HepG2 (cell line): ENCODE results near the gene RICTOR. TPM values are rescaled to one million over a fixed set of nuclear protein-coding genes. Genes with fewer than 3 reads are reported as not detected.

Experiments
- GLI4 ChIP-seq: sonication (generic); formaldehyde crosslinking; IDR thresholded peaks from 2 replicates; pipeline ENCODE4 v1.5.1; 2020; ENCODE audit warnings: missing genetic modification reagents, mild to moderate bottlenecking, moderate library complexity, borderline replicate concordance
- HMG20B ChIP-seq: conservative IDR thresholded peaks from 2 replicates; pipeline ENCODE4 v1.6.1; 2016; ENCODE audit warnings: missing genetic modification reagents, missing compliant biosample characterization
- NFKB2 ChIP-seq: sonication (generic); formaldehyde crosslinking; IDR thresholded peaks from 2 replicates; pipeline ENCODE4 v1.4.0; 2020; ENCODE audit warnings: missing genetic modification reagents, borderline replicate concordance
- NR3C1 ChIP-seq: sonication (generic); formaldehyde crosslinking; IDR thresholded peaks from 2 replicates; pipeline ENCODE4 v1.4.0; 2020; ENCODE audit warnings: missing genetic modification reagents
- PLRG1 ChIP-seq: fragments of 450-650 bp; conservative IDR thresholded peaks from 2 replicates; pipeline ENCODE4 v1.6.1; 2016
- REPIN1 ChIP-seq: sonication (generic); formaldehyde crosslinking; IDR thresholded peaks from 2 replicates; pipeline ENCODE4 v1.8.0; 2022; ENCODE audit warnings: missing genetic modification reagents, low read depth, mild to moderate bottlenecking, borderline replicate concordance
- SAFB2 ChIP-seq: sonication (generic); formaldehyde crosslinking; IDR thresholded peaks from 2 replicates; pipeline ENCODE4 v1.5.1; 2020; ENCODE audit warnings: missing genetic modification reagents, low read depth, mild to moderate bottlenecking, borderline replicate concordance
- SIX4 ChIP-seq: sonication (generic); formaldehyde crosslinking; IDR thresholded peaks from 2 replicates; pipeline ENCODE4 v1.4.0; 2020; ENCODE audit warnings: missing genetic modification reagents
- SMAD3 ChIP-seq: sonication (generic); formaldehyde crosslinking; IDR thresholded peaks from 2 replicates; pipeline ENCODE4 v1.4.0; 2020; ENCODE audit warnings: missing genetic modification reagents
- ZBTB20 ChIP-seq: sonication (generic); formaldehyde crosslinking; IDR thresholded peaks from 2 replicates; pipeline ENCODE4 v1.8.1; 2023; ENCODE audit warnings: missing genetic modification reagents, low read depth, mild to moderate bottlenecking, borderline replicate concordance
- ZNF121 ChIP-seq: sonication (generic); formaldehyde crosslinking; IDR thresholded peaks from 2 replicates; pipeline ENCODE4 v1.5.0; 2020; ENCODE audit warnings: mild to moderate bottlenecking, missing genetic modification reagents
- ZNF614 ChIP-seq: IDR thresholded peaks from 2 replicates; pipeline ENCODE4 v1.6.1; 2018; ENCODE audit warnings: missing biosample characterization, missing genetic modification reagents, inconsistent platforms, borderline replicate concordance
- polyA plus RNA-seq, 8 experiments: library from polyadenylated mRNA; depleted of rRNA in 3 of 8; stranded (reverse) in 7 of 8; unstranded in 1 of 8; fragments of >200 nt; fragmentation: Illumina TruSeq in 4 of 8; extraction: Trizol in 4 of 8; gene quantifications; 2 replicates each; pipeline versions ENCODE4 v1.2.1 to v1.2.3, GENCODE V29; 2011 to 2016; ENCODE audit warnings: low read depth in 4 of 8, missing spikeins in 1 of 8, mixed read lengths in 1 of 8; ENCODE audit not compliant: insufficient read depth in 1 of 8
- total RNA-seq, 5 experiments: library from RNA; depleted of rRNA; stranded (reverse); fragments of >200 nt; fragmentation: Illumina TruSeq; extraction: Trizol; gene quantifications; 2 replicates each; pipeline ENCODE4 v1.2.3, GENCODE V29; 2016; ENCODE audit warnings: low read depth in 1 of 5
- TF ChIP-seq, protein P1 (sequence below): sonication (generic); formaldehyde crosslinking; IDR thresholded peaks from 2 replicates; pipeline ENCODE4 v1.4.0; 2020; ENCODE audit warnings: low read depth, mild to moderate bottlenecking, missing genetic modification reagents
- TF ChIP-seq, protein P2 (sequence below): sonication (generic); formaldehyde crosslinking; IDR thresholded peaks from 2 replicates; pipeline ENCODE4 v1.8.1; 2023; ENCODE audit warnings: mild to moderate bottlenecking, inconsistent platforms, moderate library complexity, missing genetic modification reagents, borderline replicate concordance
- TF ChIP-seq, protein P3 (sequence below): sonication (generic); formaldehyde crosslinking; IDR thresholded peaks from 2 replicates; pipeline ENCODE4 v1.4.0; 2020; ENCODE audit warnings: missing genetic modification reagents, borderline replicate concordance
- TF ChIP-seq, protein P4 (sequence below): sonication (generic); formaldehyde crosslinking; IDR thresholded peaks from 2 replicates; pipeline ENCODE4 v1.5.1; 2020; ENCODE audit warnings: mild to moderate bottlenecking, missing genetic modification reagents, borderline replicate concordance
- TF ChIP-seq, protein P5 (sequence below): fragments of 450-650 bp; IDR thresholded peaks from 2 replicates; pipeline ENCODE4 v1.6.1; 2017; ENCODE audit warnings: mild to moderate bottlenecking

RICTOR gene
- total and polyA plus RNA-seq, 2 of the 13 experiments (the other 11 are each of a cell fraction or from before 2014, with no cell fraction given) = 10.7 to 15.4 TPM

DNA sequence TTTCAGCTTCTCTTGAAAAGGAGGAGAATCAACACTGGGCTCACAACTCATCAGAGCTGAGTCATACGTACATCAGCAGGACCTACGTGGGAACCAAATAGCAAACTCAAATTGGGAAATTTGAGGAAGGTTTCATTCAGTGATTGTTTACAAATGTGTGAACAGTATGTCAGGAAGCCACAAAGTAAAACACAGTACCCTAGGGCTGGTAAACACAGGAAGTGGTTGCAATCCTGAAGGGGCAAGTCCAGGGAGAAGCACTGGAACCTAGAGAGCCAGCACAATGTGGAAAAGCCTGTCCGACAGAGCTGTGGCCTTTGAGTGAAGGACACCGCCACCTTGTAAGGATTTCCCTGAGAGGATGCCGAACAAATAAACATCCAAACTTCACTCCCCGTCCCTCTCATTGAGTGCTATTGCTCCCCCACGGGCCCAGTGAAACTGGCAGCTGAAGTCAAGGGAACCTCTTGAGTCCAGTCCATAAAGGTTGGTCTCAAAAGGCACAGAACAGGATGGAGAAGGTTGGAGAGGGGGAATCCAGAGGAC is 26.7 kb upstream of the RICTOR start (continued):
- no peak for TF ChIP-seq PLRG1
- TF ChIP-seq NFKB2 (CRISPR knock-in tag) = no peak
- TF ChIP-seq, protein P1, sequence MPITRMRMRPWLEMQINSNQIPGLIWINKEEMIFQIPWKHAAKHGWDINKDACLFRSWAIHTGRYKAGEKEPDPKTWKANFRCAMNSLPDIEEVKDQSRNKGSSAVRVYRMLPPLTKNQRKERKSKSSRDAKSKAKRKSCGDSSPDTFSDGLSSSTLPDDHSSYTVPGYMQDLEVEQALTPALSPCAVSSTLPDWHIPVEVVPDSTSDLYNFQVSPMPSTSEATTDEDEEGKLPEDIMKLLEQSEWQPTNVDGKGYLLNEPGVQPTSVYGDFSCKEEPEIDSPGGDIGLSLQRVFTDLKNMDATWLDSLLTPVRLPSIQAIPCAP (CRISPR knock-in tag) = no peak
- TF ChIP-seq HMG20B (CRISPR knock-in tag) = no peak
- TF ChIP-seq ZNF121 (CRISPR knock-in tag) = no peak
- TF ChIP-seq REPIN1 (CRISPR knock-in tag) = no peak
- 0 out of 2 replicates have a peak, but pooled peaks have one; percentile 44 for TF ChIP-seq ZNF614 (CRISPR knock-in tag)
- TF ChIP-seq GLI4 (CRISPR knock-in tag) = no peak
- TF ChIP-seq NR3C1 (CRISPR knock-in tag) = no peak
- TF ChIP-seq, protein P2, sequence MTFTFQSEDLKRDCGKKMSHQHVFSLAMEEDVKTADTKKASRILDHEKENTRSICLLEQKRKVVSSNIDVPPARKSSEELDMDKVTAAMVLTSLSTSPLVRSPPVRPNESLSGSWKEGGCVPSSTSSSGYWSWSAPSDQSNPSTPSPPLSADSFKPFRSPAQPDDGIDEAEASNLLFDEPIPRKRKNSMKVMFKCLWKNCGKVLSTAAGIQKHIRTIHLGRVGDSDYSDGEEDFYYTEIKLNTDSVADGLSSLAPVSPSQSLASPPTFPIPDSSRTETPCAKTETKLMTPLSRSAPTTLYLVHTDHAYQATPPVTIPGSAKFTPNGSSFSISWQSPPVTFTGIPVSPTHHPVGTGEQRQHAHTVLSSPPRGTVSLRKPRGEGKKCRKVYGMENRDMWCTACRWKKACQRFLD (CRISPR knock-in tag) = no peak
- TF ChIP-seq, protein P3, sequence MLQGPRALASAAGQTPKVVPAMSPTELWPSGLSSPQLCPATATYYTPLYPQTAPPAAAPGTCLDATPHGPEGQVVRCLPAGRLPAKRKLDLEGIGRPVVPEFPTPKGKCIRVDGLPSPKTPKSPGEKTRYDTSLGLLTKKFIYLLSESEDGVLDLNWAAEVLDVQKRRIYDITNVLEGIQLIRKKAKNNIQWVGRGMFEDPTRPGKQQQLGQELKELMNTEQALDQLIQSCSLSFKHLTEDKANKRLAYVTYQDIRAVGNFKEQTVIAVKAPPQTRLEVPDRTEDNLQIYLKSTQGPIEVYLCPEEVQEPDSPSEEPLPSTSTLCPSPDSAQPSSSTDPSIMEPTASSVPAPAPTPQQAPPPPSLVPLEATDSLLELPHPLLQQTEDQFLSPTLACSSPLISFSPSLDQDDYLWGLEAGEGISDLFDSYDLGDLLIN (CRISPR knock-in tag) = no peak
- TF ChIP-seq, protein P4, sequence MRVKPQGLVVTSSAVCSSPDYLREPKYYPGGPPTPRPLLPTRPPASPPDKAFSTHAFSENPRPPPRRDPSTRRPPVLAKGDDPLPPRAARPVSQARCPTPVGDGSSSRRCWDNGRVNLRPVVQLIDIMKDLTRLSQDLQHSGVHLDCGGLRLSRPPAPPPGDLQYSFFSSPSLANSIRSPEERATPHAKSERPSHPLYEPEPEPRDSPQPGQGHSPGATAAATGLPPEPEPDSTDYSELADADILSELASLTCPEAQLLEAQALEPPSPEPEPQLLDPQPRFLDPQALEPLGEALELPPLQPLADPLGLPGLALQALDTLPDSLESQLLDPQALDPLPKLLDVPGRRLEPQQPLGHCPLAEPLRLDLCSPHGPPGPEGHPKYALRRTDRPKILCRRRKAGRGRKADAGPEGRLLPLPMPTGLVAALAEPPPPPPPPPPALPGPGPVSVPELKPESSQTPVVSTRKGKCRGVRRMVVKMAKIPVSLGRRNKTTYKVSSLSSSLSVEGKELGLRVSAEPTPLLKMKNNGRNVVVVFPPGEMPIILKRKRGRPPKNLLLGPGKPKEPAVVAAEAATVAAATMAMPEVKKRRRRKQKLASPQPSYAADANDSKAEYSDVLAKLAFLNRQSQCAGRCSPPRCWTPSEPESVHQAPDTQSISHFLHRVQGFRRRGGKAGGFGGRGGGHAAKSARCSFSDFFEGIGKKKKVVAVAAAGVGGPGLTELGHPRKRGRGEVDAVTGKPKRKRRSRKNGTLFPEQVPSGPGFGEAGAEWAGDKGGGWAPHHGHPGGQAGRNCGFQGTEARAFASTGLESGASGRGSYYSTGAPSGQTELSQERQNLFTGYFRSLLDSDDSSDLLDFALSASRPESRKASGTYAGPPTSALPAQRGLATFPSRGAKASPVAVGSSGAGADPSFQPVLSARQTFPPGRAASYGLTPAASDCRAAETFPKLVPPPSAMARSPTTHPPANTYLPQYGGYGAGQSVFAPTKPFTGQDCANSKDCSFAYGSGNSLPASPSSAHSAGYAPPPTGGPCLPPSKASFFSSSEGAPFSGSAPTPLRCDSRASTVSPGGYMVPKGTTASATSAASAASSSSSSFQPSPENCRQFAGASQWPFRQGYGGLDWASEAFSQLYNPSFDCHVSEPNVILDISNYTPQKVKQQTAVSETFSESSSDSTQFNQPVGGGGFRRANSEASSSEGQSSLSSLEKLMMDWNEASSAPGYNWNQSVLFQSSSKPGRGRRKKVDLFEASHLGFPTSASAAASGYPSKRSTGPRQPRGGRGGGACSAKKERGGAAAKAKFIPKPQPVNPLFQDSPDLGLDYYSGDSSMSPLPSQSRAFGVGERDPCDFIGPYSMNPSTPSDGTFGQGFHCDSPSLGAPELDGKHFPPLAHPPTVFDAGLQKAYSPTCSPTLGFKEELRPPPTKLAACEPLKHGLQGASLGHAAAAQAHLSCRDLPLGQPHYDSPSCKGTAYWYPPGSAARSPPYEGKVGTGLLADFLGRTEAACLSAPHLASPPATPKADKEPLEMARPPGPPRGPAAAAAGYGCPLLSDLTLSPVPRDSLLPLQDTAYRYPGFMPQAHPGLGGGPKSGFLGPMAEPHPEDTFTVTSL (CRISPR knock-in tag) = peak; percentile 77; the same call in 1 of the 2 replicates
- no peak for TF ChIP-seq SMAD3 (CRISPR knock-in tag)
- TF ChIP-seq, protein P5, sequence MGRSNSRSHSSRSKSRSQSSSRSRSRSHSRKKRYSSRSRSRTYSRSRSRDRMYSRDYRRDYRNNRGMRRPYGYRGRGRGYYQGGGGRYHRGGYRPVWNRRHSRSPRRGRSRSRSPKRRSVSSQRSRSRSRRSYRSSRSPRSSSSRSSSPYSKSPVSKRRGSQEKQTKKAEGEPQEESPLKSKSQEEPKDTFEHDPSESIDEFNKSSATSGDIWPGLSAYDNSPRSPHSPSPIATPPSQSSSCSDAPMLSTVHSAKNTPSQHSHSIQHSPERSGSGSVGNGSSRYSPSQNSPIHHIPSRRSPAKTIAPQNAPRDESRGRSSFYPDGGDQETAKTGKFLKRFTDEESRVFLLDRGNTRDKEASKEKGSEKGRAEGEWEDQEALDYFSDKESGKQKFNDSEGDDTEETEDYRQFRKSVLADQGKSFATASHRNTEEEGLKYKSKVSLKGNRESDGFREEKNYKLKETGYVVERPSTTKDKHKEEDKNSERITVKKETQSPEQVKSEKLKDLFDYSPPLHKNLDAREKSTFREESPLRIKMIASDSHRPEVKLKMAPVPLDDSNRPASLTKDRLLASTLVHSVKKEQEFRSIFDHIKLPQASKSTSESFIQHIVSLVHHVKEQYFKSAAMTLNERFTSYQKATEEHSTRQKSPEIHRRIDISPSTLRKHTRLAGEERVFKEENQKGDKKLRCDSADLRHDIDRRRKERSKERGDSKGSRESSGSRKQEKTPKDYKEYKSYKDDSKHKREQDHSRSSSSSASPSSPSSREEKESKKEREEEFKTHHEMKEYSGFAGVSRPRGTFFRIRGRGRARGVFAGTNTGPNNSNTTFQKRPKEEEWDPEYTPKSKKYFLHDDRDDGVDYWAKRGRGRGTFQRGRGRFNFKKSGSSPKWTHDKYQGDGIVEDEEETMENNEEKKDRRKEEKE = no peak
- no peak for TF ChIP-seq SAFB2 (CRISPR knock-in tag)
- TF ChIP-seq ZBTB20 (CRISPR knock-in tag) = 0 out of 2 replicates have a peak, but pooled peaks have one; percentile 20
- TF ChIP-seq SIX4 = 0 out of 2 replicates have a peak, but pooled peaks have one; percentile 24
